Stimulated activated CD4-positive, alpha-beta T cell treated with anti-CD3 and anti-CD28 coated beads, Interleukin-12 subunit alpha, Interleukin-12 subunit beta, amount 100 ng/mL, for 4 hours (primary cell): ENCODE data around the gene ATXN1.

ENCODE experiments used
- DNase-seq: peaks from one replicate; pipeline ENCODE4 v3.0.0-alpha.2; 2020

ATXN1 gene

GRCh38 chr6:16519265-16520242, 241.7 kb downstream of the ATXN1 start:
- DNase-seq: no peak

- no peak for DNase-seq
Observed at GRCh38 chr6:16518265-16518664, 243.0 kb downstream of the ATXN1 start.

GRCh38 chr6:16514249-16514648, 247.0 kb downstream of the ATXN1 start:
- DNase-seq: no peak

GRCh38 chr6:16512544-16513290, 248.5 kb downstream of the ATXN1 start:
- DNase-seq: no peak

- no peak for DNase-seq
Observed at GRCh38 chr6:16511723-16512489, 249.4 kb downstream of the ATXN1 start.

- DNase-seq: no peak
Observed at GRCh38 chr6:16511040-16511660, 250.1 kb downstream of the ATXN1 start.

GRCh38 chr6:16510245-16510644, 251.0 kb downstream of the ATXN1 start:
- no peak for DNase-seq

- DNase-seq: no peak
Observed at GRCh38 chr6:16508959-16509358, 252.3 kb downstream of the ATXN1 start.

GRCh38 chr6:16505711-16506357, 255.4 kb downstream of the ATXN1 start:
- no peak for DNase-seq

- no peak for DNase-seq
Observed at GRCh38 chr6:16504609-16505008, 256.7 kb downstream of the ATXN1 start.

GRCh38 chr6:16503970-16504415, 257.3 kb downstream of the ATXN1 start:
- DNase-seq: no peak

- no peak for DNase-seq
Observed at GRCh38 chr6:16503241-16503775, 258.0 kb downstream of the ATXN1 start.

GRCh38 chr6:16498957-16499356, 262.3 kb downstream of the ATXN1 start:
- DNase-seq: no peak

- DNase-seq: no peak
Observed at GRCh38 chr6:16498237-16498636, 263.0 kb downstream of the ATXN1 start.

- no peak for DNase-seq
Observed at GRCh38 chr6:16496991-16497801, 264.1 kb downstream of the ATXN1 start.

- DNase-seq: no peak
Observed at GRCh38 chr6:16496210-16496609, 265.1 kb downstream of the ATXN1 start.

- no peak for DNase-seq
Observed at GRCh38 chr6:16494793-16495192, 266.5 kb downstream of the ATXN1 start.

GRCh38 chr6:16493802-16494201, 267.5 kb downstream of the ATXN1 start:
- no peak for DNase-seq

GRCh38 chr6:16493112-16493511, 268.1 kb downstream of the ATXN1 start:
- no peak for DNase-seq

GRCh38 chr6:16491666-16492313, 269.5 kb downstream of the ATXN1 start:
- DNase-seq: no peak
